ENCODE measurements around the gene AK1. TPM values are rescaled to one million over a fixed set of nuclear protein-coding genes. Genes with fewer than 3 reads are reported as not detected.

Gene AK1
- total and polyA plus RNA-seq, 10 of the 15 experiments (the other 5 are each of a cell fraction or from before 2014, with no cell fraction given), result 0.23 to 3.1 (median 1.8) TPM

- ChIA-PET CTCF (interaction anchor here (1.1 kb wide), 1 partner anchor 31 kb away, joined by 4 read pairs; no protein-coding TSS in a partner anchor), SMC1A (ENCODE audit: uncharacterized antibody, unreplicated experiment) (interaction anchor here (0.8 kb wide), 1 partner anchor 246 kb away, joined by 3 read pairs; no protein-coding TSS in a partner anchor), RAD21 (ENCODE audit: unreplicated experiment) (interaction anchor here (0.6 to 1.8 kb wide), 2 partner anchors 31 to 246 kb away, joined by 4 to 5 read pairs; no protein-coding TSS in a partner anchor), POLR2A (no interaction called here)
- no peak overlapping the region for H3K4me2 ChIP-seq (ENCODE audit: control insufficient read depth, insufficient read depth)
- BruUV-seq (replicated peaks), result no TSS peak
- no peaks in the 10 kb centered on the region for H3K9me3 ChIP-seq (replicated peaks; ENCODE audit: control insufficient read depth, insufficient read depth, low read length)
- no peak overlapping the region for H3K4me3 ChIP-seq
- no peak for TF ChIP-seq ASH2L (IDR thresholded peaks at IDR 0.05; ENCODE audit: borderline replicate concordance, low read depth)
- TF ChIP-seq SP1 (IDR thresholded peaks at IDR 0.05; ENCODE audit: low read depth, low read length), result no peak
- no peak for TF ChIP-seq NBN (IDR thresholded peaks at IDR 0.05)
- no peak for TF ChIP-seq ESRRA (IDR thresholded peaks at IDR 0.05; ENCODE audit: low read length)
- no peak for TF ChIP-seq KLF5 (IDR thresholded peaks at IDR 0.05; ENCODE audit: partially characterized antibody)
- TF ChIP-seq NR2C1 (IDR thresholded peaks at IDR 0.05), result no peak
- TF ChIP-seq IKZF2 (IDR thresholded peaks at IDR 0.05), result no peak
- TF ChIP-seq POLR2A (IDR thresholded peaks at IDR 0.05; ENCODE audit: low read depth, low read length), result no peak
- TF ChIP-seq, protein P1, sequence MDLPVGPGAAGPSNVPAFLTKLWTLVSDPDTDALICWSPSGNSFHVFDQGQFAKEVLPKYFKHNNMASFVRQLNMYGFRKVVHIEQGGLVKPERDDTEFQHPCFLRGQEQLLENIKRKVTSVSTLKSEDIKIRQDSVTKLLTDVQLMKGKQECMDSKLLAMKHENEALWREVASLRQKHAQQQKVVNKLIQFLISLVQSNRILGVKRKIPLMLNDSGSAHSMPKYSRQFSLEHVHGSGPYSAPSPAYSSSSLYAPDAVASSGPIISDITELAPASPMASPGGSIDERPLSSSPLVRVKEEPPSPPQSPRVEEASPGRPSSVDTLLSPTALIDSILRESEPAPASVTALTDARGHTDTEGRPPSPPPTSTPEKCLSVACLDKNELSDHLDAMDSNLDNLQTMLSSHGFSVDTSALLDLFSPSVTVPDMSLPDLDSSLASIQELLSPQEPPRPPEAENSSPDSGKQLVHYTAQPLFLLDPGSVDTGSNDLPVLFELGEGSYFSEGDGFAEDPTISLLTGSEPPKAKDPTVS (IDR thresholded peaks at IDR 0.05; ENCODE audit: low read depth, low read length), result no peak
- TF ChIP-seq MYC (IDR thresholded peaks at IDR 0.05; ENCODE audit: insufficient read depth, insufficient read length, insufficient replicate concordance, low read length, severe bottlenecking), result no peak
- TF ChIP-seq EP300 (IDR thresholded peaks at IDR 0.05; ENCODE audit: borderline replicate concordance in 1 of 2, control insufficient read depth in 1 of 2, low read depth in 2 of 2, low read length in 2 of 2), result no peak
- TF ChIP-seq ETV6 (conservative IDR thresholded peaks at IDR 0.05 in 1 of 2, IDR thresholded peaks at IDR 0.05 in 1 of 2; ENCODE audit: borderline replicate concordance in 1 of 2, low read depth in 1 of 2), result no peak
- no peak for TF ChIP-seq MTA2 (IDR thresholded peaks at IDR 0.05; ENCODE audit: low read depth)
- TF ChIP-seq, protein P2, sequence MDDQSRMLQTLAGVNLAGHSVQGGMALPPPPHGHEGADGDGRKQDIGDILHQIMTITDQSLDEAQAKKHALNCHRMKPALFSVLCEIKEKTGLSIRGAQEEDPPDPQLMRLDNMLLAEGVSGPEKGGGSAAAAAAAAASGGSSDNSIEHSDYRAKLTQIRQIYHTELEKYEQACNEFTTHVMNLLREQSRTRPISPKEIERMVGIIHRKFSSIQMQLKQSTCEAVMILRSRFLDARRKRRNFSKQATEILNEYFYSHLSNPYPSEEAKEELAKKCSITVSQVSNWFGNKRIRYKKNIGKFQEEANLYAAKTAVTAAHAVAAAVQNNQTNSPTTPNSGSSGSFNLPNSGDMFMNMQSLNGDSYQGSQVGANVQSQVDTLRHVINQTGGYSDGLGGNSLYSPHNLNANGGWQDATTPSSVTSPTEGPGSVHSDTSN (IDR thresholded peaks at IDR 0.05; ENCODE audit: insufficient replicate concordance, low read depth, low read length), result no peak
- no peak for TF ChIP-seq E2F8 (IDR thresholded peaks at IDR 0.05; ENCODE audit: low read depth, partially characterized antibody)
- TF ChIP-seq MEF2B (IDR thresholded peaks at IDR 0.05; ENCODE audit: partially characterized antibody, poor library complexity, severe bottlenecking), result no peak
- TF ChIP-seq ZNF384 (IDR thresholded peaks at IDR 0.05; ENCODE audit: borderline replicate concordance, low read depth, low read length), result no peak
- no peak overlapping the region for H2AFZ ChIP-seq (ENCODE audit: control insufficient read depth, low read depth, low read length)
- H3K79me2 ChIP-seq (ENCODE audit: control insufficient read depth, insufficient read depth, low read length), result no peaks in the 10 kb centered on the region
- H3K9ac ChIP-seq (ENCODE audit: control insufficient read depth, insufficient read depth, low read length), result no peak overlapping the region
- 41% methylated on average over 18 of the region's 18 CpGs for WGBS (ENCODE audit: insufficient coverage, insufficient replicate concordance, low lambda C conversion rate, missing lambda C conversion rate)
- ATAC-seq, result no peak
- no peak for FAIRE-seq
- H3K36me3 ChIP-seq (ENCODE audit: control insufficient read depth in 2 of 2, insufficient read depth in 2 of 2, low read length in 1 of 2), result no peaks in the 10 kb centered on the region
- H3K27ac ChIP-seq (ENCODE audit: control insufficient read depth, insufficient read depth), result no peak overlapping the region
- no peaks in the 10 kb centered on the region for H4K20me1 ChIP-seq (ENCODE audit: control insufficient read depth, insufficient read depth)
- no peaks in the 10 kb centered on the region; the same call in 1 of the 2 replicates for H3K4me1 ChIP-seq (ENCODE audit: control insufficient read depth, insufficient read depth, low read length)
- no peaks in the 10 kb centered on the region; a peak in 1 of 4 replicates for H3K27me3 ChIP-seq (replicated peaks in 1 of 2; ENCODE audit: control insufficient read depth in 2 of 2, insufficient read depth in 2 of 2, low read length in 1 of 2)
- in situ Hi-C loops (cut with MboI), result no loop called here
- no peak for DNase-seq (ENCODE audit: low read depth, low spot score)
- intact Hi-C loops (cut with micrococcal nuclease; ENCODE audit: unreplicated experiment), result no loop called here
Observed at GRCh38 chr9:127838375-127839078, 38.9 kb downstream of the AK1 start.

All from GM12878 (cell line).